H1 (cell line): ENCODE measurements around the gene RBP3. TPM values are rescaled to one million over a fixed set of nuclear protein-coding genes. Genes with fewer than 3 reads are reported as not detected.
A peak's percentile ranks its signal among the peaks of the same experiment; 100 is the strongest.

ENCODE experiments used
- CTCF ChIA-PET: fragments of 300-600 bp; sonication (Branson Sonifier 250); formaldehyde crosslinking; loops from one replicate; lab custom pipeline; 2021; ENCODE audit not compliant: partially characterized antibody; lab: Charles Lee
- POLR2A ChIA-PET: fragments of 300-600 bp; sonication (Branson Sonifier 250); formaldehyde crosslinking; loops from one replicate; lab custom pipeline; 2021; ENCODE audit warnings: inconsistent platforms; ENCODE audit not compliant: partially characterized antibody; lab: Charles Lee
- DNase-seq, 2 experiments: peaks; one replicate each; pipeline versions ENCODE4 v3.0.0 to v3.0.0-alpha.2; 2010 to 2022; ENCODE audit warnings: low spot score in 2 of 2, low read depth in 1 of 2, mixed read lengths in 1 of 2
- FAIRE-seq: peaks from 2 replicates; lab custom pipeline; 2011; peaks lifted over from hg19 to GRCh38; lab: Jason Lieb, UNC
- H2AFZ ChIP-seq: 2 replicates; pipeline ENCODE4 v1.8.1; 2012; ENCODE audit warnings: low read length, inconsistent platforms
- H2AK5ac ChIP-seq: 2 replicates; pipeline ENCODE4 v1.6.1; 2013; ENCODE audit warnings: low read depth, low read length
- H2BK120ac ChIP-seq: replicated peaks from 2 replicates; pipeline ENCODE3; 2013; ENCODE audit warnings: low read depth, low read length, inconsistent platforms
- H2BK12ac ChIP-seq: 2 replicates; pipeline ENCODE4 v1.6.1; 2013; ENCODE audit warnings: low read depth, low read length
- H2BK15ac ChIP-seq: 2 replicates; pipeline ENCODE4 v1.6.1; 2013; ENCODE audit warnings: low read length
- H2BK20ac ChIP-seq: 2 replicates; pipeline ENCODE4 v1.6.1; 2013; ENCODE audit warnings: low read length
- H2BK5ac ChIP-seq: 2 replicates; pipeline ENCODE4 v1.6.1; 2013; ENCODE audit warnings: low read depth, low read length
- H3K14ac ChIP-seq: 2 replicates; pipeline ENCODE4 v1.6.1; 2013; ENCODE audit warnings: inconsistent platforms; ENCODE audit not compliant: insufficient read length
- H3K18ac ChIP-seq: 2 replicates; pipeline ENCODE4 v1.6.1; 2013; ENCODE audit warnings: low read length; ENCODE audit errors: extremely low read depth
- H3K23ac ChIP-seq: 2 replicates; pipeline ENCODE4 v1.6.1; 2013; ENCODE audit warnings: inconsistent platforms; ENCODE audit not compliant: insufficient read length
- H3K23me2 ChIP-seq: 2 replicates; pipeline ENCODE4 v1.6.1; 2013; ENCODE audit warnings: low read depth, low read length
- H3K27ac ChIP-seq: 2 replicates; pipeline ENCODE4 v1.6.1; 2011; ENCODE audit warnings: low read depth, low read length, inconsistent platforms
- H3K27me3 ChIP-seq, 4 experiments: replicated peaks in 1 of 4; 1 replicate in 1 of 4; 2 replicates in 3 of 4; pipeline versions ENCODE4 v1.6.1 to v1.8.1; 2011 to 2013; ENCODE audit warnings: low read length in 3 of 4, mild to moderate bottlenecking in 3 of 4, inconsistent platforms in 2 of 4, mixed read lengths in 2 of 4, moderate library complexity in 1 of 4; ENCODE audit not compliant: control insufficient read depth in 3 of 4, insufficient read depth in 3 of 4; ENCODE audit errors: extremely low read depth in 1 of 4
- H3K36me3 ChIP-seq, 4 experiments: 2 replicates each; pipeline versions ENCODE4 v1.6.1 to v1.8.1; 2011 to 2013; ENCODE audit warnings: mild to moderate bottlenecking in 4 of 4, low read length in 3 of 4, moderate library complexity in 2 of 4, control low read depth in 1 of 4, inconsistent platforms in 1 of 4; ENCODE audit not compliant: insufficient read depth in 4 of 4, control insufficient read depth in 2 of 4
- H3K4ac ChIP-seq: replicated peaks from 2 replicates; pipeline ENCODE3; 2013; ENCODE audit warnings: low read length, low read depth, mixed read lengths, inconsistent platforms; ENCODE audit not compliant: insufficient read length
- H3K4me1 ChIP-seq, 4 experiments: replicated peaks in 1 of 4; 1 replicate in 1 of 4; 2 replicates in 3 of 4; pipeline versions ENCODE4 v1.6.1 to v1.8.1; 2011 to 2013; ENCODE audit warnings: low read length in 3 of 4, inconsistent platforms in 2 of 4, mixed read lengths in 1 of 4; ENCODE audit not compliant: insufficient read depth in 4 of 4, control insufficient read depth in 3 of 4
- H3K4me2 ChIP-seq, 2 experiments: 2 replicates each; pipeline versions ENCODE4 v1.6.1 to v1.8.1; 2011 to 2013; ENCODE audit warnings: low read depth in 2 of 2, low read length in 2 of 2, control low read depth in 1 of 2, inconsistent platforms in 1 of 2, mild to moderate bottlenecking in 1 of 2; ENCODE audit not compliant: insufficient read depth in 1 of 2
- H3K4me3 ChIP-seq, 4 experiments: fragments of 200-600, 300-600 bp in 1 of 4; sonication (generic), shearing (Covaris generic), sonication (Bioruptor Twin) in 1 of 4; 2 replicates each; pipeline versions ENCODE4 v1.5.1 to v1.8.1; 2011 to 2016; ENCODE audit warnings: low read length in 4 of 4, low read depth in 3 of 4, control low read depth in 2 of 4, inconsistent platforms in 2 of 4, mild to moderate bottlenecking in 2 of 4, mixed read lengths in 1 of 4, moderate library complexity in 1 of 4; ENCODE audit not compliant: insufficient read depth in 2 of 4; ENCODE audit errors: extremely low read depth in 1 of 4
- H3K56ac ChIP-seq: replicated peaks from 2 replicates; pipeline ENCODE3; 2013; ENCODE audit warnings: low read depth, mild to moderate bottlenecking, mixed read lengths, low read length, inconsistent platforms; ENCODE audit not compliant: insufficient read length
- H3K79me1 ChIP-seq: 2 replicates; pipeline ENCODE4 v1.6.1; 2013; ENCODE audit warnings: low read depth, low read length, control low read depth
- H3K79me2 ChIP-seq, 2 experiments: 2 replicates each; pipeline versions ENCODE4 v1.6.1 to v1.8.1; 2012 to 2013; ENCODE audit warnings: low read length in 2 of 2, mild to moderate bottlenecking in 2 of 2, inconsistent platforms in 1 of 2; ENCODE audit not compliant: insufficient read depth in 2 of 2, control insufficient read depth in 1 of 2
- H3K9ac ChIP-seq, 4 experiments: replicated peaks in 1 of 4; 1 replicate in 1 of 4; 2 replicates in 3 of 4; pipeline versions ENCODE4 v1.6.1 to v1.8.1; 2011 to 2013; ENCODE audit warnings: low read depth in 3 of 4, low read length in 3 of 4, control low read depth in 2 of 4, mild to moderate bottlenecking in 2 of 4, moderate library complexity in 2 of 4, inconsistent platforms in 1 of 4; ENCODE audit errors: extremely low read depth in 1 of 4
- H3K9me3 ChIP-seq, 2 experiments: 2 replicates each; pipeline versions ENCODE4 v1.6.1 to v1.8.1; 2012 to 2013; ENCODE audit warnings: mild to moderate bottlenecking in 2 of 2, moderate library complexity in 2 of 2, control low read depth in 1 of 2, inconsistent platforms in 1 of 2, low read depth in 1 of 2, low read length in 1 of 2, mixed read lengths in 1 of 2; ENCODE audit not compliant: insufficient read depth in 2 of 2
- H4K20me1 ChIP-seq, 2 experiments: replicated peaks in 1 of 2; 2 replicates each; pipeline versions ENCODE3 to v1.8.1; 2011 to 2013; ENCODE audit warnings: inconsistent platforms in 2 of 2, low read length in 2 of 2, mild to moderate bottlenecking in 1 of 2; ENCODE audit not compliant: insufficient read depth in 2 of 2, control insufficient read depth in 1 of 2
- H4K5ac ChIP-seq: 2 replicates; pipeline ENCODE4 v1.6.1; 2013; ENCODE audit warnings: low read length, low read depth, mixed read lengths, inconsistent platforms; ENCODE audit not compliant: insufficient read length
- H4K8ac ChIP-seq: 2 replicates; pipeline ENCODE4 v1.8.0; 2013; ENCODE audit warnings: mild to moderate bottlenecking, moderate library complexity, low read length, inconsistent platforms; ENCODE audit not compliant: insufficient read depth; ENCODE audit errors: extremely low read depth
- H4K91ac ChIP-seq: replicated peaks from 2 replicates; pipeline ENCODE3; 2013; ENCODE audit warnings: low read length, mixed read lengths, inconsistent platforms; ENCODE audit not compliant: insufficient read length
- CEBPB ChIP-seq: IDR thresholded peaks from 2 replicates; pipeline ENCODE4 v1.6.1; 2012; ENCODE audit warnings: low read depth, low read length
- HDAC2 ChIP-seq, 2 experiments: fragments of 300-600 bp in 1 of 2; sonication (generic) in 1 of 2; IDR thresholded peaks; 2 replicates each; pipeline ENCODE4 v1.6.1; 2011 to 2012; ENCODE audit warnings: low read depth in 2 of 2, low read length in 2 of 2, mild to moderate bottlenecking in 2 of 2, moderate library complexity in 2 of 2, borderline replicate concordance in 1 of 2, inconsistent platforms in 1 of 2
- RBBP5 ChIP-seq: IDR thresholded peaks from 2 replicates; pipeline ENCODE4 v1.7.1; 2012; ENCODE audit warnings: low read depth, mild to moderate bottlenecking, inconsistent platforms, low read length, moderate library complexity, borderline replicate concordance
- YY1 ChIP-seq: IDR thresholded peaks from 2 replicates; pipeline ENCODE4 v1.6.1; 2011; ENCODE audit warnings: low read depth, mild to moderate bottlenecking, low read length
- WGBS, 2 experiments: shearing (Covaris generic) in 1 of 2; methylation state at CpG; one replicate each; pipeline versions ENCODE4 v1.1.6 to v1.1.7; 2013 to 2015; ENCODE audit warnings: low lambda C conversion rate in 2 of 2, mixed read lengths in 2 of 2, inconsistent platforms in 1 of 2, low coverage in 1 of 2, missing lambda C conversion rate in 1 of 2; ENCODE audit not compliant: insufficient replicate concordance in 2 of 2, insufficient coverage in 1 of 2, insufficient read length in 1 of 2; ENCODE audit errors: extremely low coverage in 1 of 2, missing lambda C conversion rate in 1 of 2; 5-methylcytosine and 5-hydroxymethylcytosine counted together
- polyA plus RNA-seq, 7 experiments: library from polyadenylated mRNA; depleted of rRNA in 3 of 7; stranded (reverse) in 5 of 7; unstranded in 2 of 7; fragments of >200 nt in 5 of 7; fragments of 200-250 nt in 2 of 7; gene quantifications; 1 replicate in 5 of 7; 2 replicates in 1 of 7; 4 replicates in 1 of 7; pipeline versions ENCODE4 v1.2.1 to v1.2.3, GENCODE V29; 2011 to 2013; ENCODE audit warnings: missing spikeins in 2 of 7, mixed read lengths in 2 of 7
- total RNA-seq: library from RNA; stranded (reverse); fragmentation: NEBNext Ultra II Directional; extraction: Animal tissue kit (Norgen Biotek cat#: 25700); gene quantifications from 2 replicates; pipeline ENCODE4 v1.2.1, GENCODE V29; 2021

RBP3 gene
- total and polyA plus RNA-seq, 2 of the 8 experiments (the other 6 are each of a cell fraction or from before 2014, with no cell fraction given) = not detected

DNA sequence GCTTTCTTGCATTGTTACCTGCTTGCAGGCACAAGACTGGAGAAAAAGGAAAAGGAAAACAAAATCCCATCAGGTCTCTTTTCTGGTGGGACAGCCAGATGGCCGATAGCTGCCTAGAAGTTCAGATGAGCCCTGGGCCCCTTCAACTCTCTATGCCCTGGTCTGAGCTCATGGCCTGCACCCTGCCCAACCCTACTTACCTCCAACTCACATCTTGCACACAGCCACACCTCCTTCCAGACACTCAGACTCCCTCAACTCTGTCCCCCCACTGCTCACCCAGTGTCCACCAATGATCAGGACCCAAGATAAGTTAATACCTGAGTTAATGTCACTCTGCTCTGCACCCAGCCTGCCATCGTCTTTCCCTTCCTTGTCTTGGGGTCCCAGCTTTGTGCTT is 10.9 kb downstream of the RBP3 start:
- no peaks in the 10 kb centered on the region for H3K4me1 ChIP-seq

More for the DNA sequence above, 10.9 kb downstream of the RBP3 start:
- no peak overlapping the region for H3K14ac ChIP-seq
- H3K79me2 ChIP-seq = no peaks in the 10 kb centered on the region
- no peak overlapping the region for H3K9ac ChIP-seq
- no peak overlapping the region for H3K18ac ChIP-seq
- no peak overlapping the region for H3K4ac ChIP-seq
- TF ChIP-seq HDAC2 (IDR thresholded peaks at IDR 0.05; ENCODE audit: borderline replicate concordance in 1 of 2, low read depth in 2 of 2, low read length in 2 of 2) (no peak), CEBPB (no peak), RBBP5 (no peak), YY1 (no peak)
- H4K5ac ChIP-seq = no peak overlapping the region
- H3K36me3 ChIP-seq = no peaks in the 10 kb centered on the region
- no peak overlapping the region for H2BK12ac ChIP-seq
- ChIA-PET POLR2A (no interaction called here), CTCF (interaction anchor here (1.0 to 8.9 kb wide), 7 partner anchors 11 to 81 kb away, joined by 3 to 132 read pairs (median 25); partner anchors contain the start of gene RBP3)
- H3K56ac ChIP-seq = peak overlapping the region; percentile 11
- H3K4me3 ChIP-seq = no peak overlapping the region
- no peak overlapping the region for H2AK5ac ChIP-seq
- no peak overlapping the region for H2BK5ac ChIP-seq
- no peak overlapping the region for H2BK120ac ChIP-seq
- H4K20me1 ChIP-seq = no peaks in the 10 kb centered on the region
- H2BK15ac ChIP-seq = no peak overlapping the region
- DNase-seq = no peak
- no peaks in the 10 kb centered on the region for H3K23me2 ChIP-seq
- no peaks in the 10 kb centered on the region for H3K79me1 ChIP-seq
- no peaks in the 10 kb centered on the region; a peak in 1 of 7 replicates for H3K27me3 ChIP-seq
- WGBS, 2 experiments = 93% methylated on average over 2 of the region's 2 CpGs; no CpG with 5 or more reads in 1 of the 2 experiments
- no peak overlapping the region for H3K27ac ChIP-seq
- H3K23ac ChIP-seq = no peak overlapping the region
- H2BK20ac ChIP-seq = no peak overlapping the region
- no peak for FAIRE-seq
- no peak overlapping the region for H3K4me2 ChIP-seq
- H3K9me3 ChIP-seq = no peaks in the 10 kb centered on the region
- no peak overlapping the region for H4K91ac ChIP-seq
- H4K8ac ChIP-seq = no peak overlapping the region
- no peak overlapping the region for H2AFZ ChIP-seq
